MM.1S (cell line): ENCODE data around the gene PSAT1.

Experiments used
- CTCF ChIP-seq: fragments of 300-600 bp; sonication (generic); IDR thresholded peaks from 2 replicates; pipeline ENCODE4 v1.5.1; 2016; ENCODE audit warnings: antibody characterized with exemption, low read length, mixed read lengths
- EZH2 ChIP-seq: fragments of 300-600 bp; sonication (generic); optimal IDR thresholded peaks from 2 replicates; pipeline ENCODE3; 2017; ENCODE audit warnings: low read depth, mild to moderate bottlenecking, antibody characterized with exemption, low read length, mixed read lengths
- EZH2phosphoT487 ChIP-seq: fragments of 300-600 bp; sonication (generic); IDR thresholded peaks from 2 replicates; pipeline ENCODE4 v1.6.1; 2018; ENCODE audit warnings: antibody characterized with exemption, low read length

GRCh38 chr9:78306222-78307076 lies 9.5 kb downstream of the PSAT1 start:
- no peak for TF ChIP-seq CTCF
- no peak for TF ChIP-seq EZH2phosphoT487
- no peak for TF ChIP-seq EZH2
